HG03378 (cell line): Measurements from ENCODE around the gene DISC1.

Source experiments
- ATAC-seq: cut with Tn5 transposase; IDR thresholded peaks from one replicate; pipeline ENCODE4 v1.9.1; 2021; ENCODE audit warnings: mild to moderate bottlenecking, moderate library complexity; ENCODE audit not compliant: unreplicated experiment

DISC1 gene

GRCh38 chr1:232057896-232058274 is 431.3 kb downstream of the DISC1 start:
- no peak for ATAC-seq

GRCh38 chr1:232059726-232060374 is 433.3 kb downstream of the DISC1 start:
- ATAC-seq: no peak

- ATAC-seq: no peak
These were observed 436.4 kb downstream of the DISC1 start for GRCh38 chr1:232062967-232063366.

- no peak for ATAC-seq
These were observed 439.9 kb downstream of the DISC1 start for GRCh38 chr1:232066521-232066920.

- ATAC-seq: no peak
These were observed 447.7 kb downstream of the DISC1 start for GRCh38 chr1:232074265-232074664.

- no peak for ATAC-seq
These were observed 451.2 kb downstream of the DISC1 start for GRCh38 chr1:232077809-232078208.

- ATAC-seq: no peak
These were observed 458.1 kb downstream of the DISC1 start for GRCh38 chr1:232084584-232085223.

- ATAC-seq: no peak
These were observed 464.2 kb downstream of the DISC1 start for GRCh38 chr1:232090816-232091215.
